Activated naive CD8-positive, alpha-beta T cell treated with anti-CD3 and anti-CD28 coated beads, Interleukin-2, amount 50 U/mL, for 16 hours (primary cell): ENCODE results near the gene SEMA3B.
"Not testable (repeated sequence)": the region's sequence is repeated elsewhere in the genome, so short reads cannot be mapped to it uniquely, and the experiment has no call there.

Source experiments
- DNase-seq: peaks from one replicate; pipeline ENCODE4 v3.0.0-alpha.2; 2020; ENCODE audit warnings: low read depth, low spot score

Gene SEMA3B

DNA sequence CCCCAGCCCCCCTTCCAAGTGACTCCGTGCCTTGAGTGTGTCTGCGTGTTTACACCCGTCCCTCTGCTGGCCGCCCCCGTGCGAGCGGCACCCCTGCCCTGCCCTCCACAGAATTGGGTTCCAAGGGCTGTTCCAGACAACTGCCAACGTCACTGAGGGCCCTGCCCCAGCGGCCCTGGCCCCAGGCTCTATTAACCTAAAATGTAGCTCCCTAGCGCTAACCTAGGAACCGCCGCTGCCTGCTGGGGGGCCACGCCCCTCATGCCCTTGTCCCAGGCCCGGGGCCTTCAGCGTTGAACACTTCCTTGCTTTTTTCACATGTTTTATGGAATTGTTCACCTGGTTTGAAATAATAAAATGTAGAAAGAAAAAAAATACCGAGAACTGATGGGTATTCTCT lies 10.0 kb upstream of the SEMA3B start:
- no peak for DNase-seq

DNA sequence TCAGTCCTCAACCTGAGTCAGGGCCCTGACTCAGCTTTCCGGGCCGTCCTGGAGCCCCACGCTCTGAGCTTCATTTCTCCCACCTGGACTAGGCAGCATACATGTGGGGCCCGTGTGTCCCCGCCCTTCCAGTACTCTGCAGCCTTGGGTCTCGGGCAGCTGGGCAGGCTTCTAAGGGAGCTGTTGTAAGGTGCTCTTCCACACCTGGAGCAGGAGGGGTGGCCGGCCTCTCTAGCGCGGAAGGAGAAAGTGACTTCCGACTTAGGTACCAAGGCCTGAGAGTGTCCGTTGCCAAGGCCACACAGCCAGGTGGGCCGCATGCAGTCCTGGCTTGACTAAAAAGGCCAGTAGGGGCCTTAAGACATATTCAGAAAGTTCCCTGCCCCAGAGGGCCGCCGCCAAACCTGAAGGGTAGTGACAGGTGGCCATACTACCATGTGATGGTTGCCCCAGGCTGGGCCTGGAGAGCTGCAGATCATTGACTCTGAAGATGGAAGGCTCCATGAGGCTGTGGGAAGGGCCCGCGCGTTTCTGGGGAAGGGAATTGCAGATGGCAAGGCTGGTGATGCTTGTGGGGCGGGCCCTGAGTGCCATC lies 9.4 kb upstream of the SEMA3B start:
- DNase-seq = no peak

DNA sequence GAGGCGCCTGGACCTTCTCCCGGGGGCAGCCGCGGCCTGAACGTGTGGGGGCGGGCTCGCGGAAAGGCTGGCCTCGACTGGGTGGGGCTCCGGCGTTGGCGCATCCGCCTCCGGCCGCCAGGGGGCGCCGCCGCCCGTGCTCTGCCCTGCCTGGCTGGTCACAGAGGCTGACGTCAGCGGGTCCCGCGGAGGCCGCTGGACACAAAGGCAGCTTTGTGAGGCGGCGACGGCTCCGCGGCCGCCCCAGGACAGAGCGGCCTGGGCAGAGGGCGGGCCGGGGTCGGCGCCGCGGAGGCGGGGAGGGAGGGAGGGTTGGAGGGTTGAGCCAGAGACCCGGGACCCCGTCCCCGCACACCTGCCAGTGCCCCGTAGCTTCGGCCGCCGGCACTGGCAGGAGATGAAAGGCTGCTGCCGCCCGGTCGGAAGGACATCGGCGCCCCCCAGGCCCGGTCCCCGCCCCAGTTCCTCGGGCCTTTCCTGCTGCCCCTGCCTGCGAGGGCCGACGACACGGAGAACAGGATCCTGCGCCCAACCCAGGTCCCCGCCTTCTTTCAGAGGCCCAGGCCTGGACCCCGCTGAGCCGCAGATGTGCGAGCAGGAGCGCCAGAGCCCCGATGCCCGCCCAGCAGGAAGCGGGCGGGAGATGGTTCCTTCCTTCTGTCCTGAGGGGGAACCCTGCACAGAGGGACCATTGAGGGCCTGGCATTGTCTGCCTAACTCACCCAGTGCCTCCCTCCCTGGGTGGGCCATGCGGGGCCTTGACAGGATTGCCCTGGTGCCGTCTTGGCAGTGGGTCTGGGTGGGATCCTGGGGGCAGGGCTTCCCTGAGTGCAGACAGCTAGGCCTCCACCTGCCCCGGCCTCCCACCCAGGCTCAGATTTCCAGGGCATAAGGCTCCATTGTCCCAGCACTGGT lies 8.7 kb upstream of the SEMA3B start:
- peak; percentile 55 for DNase-seq

DNA sequence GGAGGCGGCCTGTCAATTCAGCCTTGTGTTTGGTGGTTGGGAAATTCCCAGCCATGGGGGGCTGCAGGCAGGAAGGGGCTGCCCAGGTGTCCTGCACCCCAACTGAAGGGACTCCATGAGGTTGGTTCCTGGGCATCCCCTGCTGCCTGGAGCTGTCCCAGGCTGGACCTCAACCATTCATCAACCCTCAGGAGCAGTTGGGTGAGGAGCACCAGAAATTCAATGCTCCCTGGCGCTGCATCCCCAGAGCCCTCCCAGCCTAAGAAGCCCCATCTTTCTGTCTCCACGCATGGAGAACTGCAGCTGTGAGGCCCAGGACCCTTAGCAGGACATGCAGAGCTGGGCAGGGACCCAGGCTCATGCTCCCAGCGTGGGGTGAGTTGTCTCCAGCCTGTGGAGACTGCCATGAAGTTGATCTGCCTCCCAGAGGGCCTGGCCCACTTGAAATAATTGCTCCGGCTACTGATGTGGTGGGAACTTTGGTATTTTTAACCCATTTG lies 8.0 kb upstream of the SEMA3B start:
- DNase-seq = no peak

DNA sequence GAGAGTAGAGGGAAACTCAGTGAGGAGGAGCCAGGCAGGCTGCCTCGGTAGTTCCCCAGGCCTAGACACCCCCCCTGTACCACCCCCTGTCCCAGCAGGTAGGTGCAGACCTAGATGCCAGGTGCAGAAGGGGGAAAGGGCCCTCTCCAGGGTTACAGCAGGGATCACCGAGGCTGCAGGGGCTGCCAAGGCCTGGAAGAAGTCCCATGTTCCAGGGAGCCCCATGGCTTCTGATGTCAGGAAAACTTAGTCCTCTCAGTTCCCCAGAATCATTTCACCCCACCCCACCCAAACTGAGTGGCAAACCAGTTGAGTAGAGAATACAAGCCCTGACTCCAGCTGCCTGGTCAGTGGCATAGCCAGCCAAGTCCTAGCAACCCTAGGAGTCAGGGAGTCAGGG lies 7.4 kb upstream of the SEMA3B start:
- DNase-seq = no peak

DNA sequence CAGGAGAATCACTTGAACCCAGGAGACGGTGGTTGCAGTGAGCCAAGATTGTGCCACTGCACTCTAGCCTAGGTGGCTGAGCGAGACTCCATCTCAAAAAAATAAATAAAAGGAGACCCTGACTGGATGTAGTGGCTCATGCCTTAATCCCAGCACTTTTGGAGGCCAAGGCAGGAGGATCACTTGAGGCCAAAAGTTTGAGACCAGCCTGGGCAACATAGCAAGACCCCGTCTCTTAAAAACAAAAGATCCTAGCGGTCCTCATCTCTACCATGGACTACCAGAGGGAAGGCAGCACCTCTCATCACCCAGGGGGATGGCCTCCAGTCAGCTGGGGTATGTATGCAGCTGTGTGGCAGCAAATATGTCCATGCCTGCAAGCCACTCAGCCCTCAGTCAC lies 6.7 kb upstream of the SEMA3B start:
- DNase-seq = not testable (repeated sequence)

DNA sequence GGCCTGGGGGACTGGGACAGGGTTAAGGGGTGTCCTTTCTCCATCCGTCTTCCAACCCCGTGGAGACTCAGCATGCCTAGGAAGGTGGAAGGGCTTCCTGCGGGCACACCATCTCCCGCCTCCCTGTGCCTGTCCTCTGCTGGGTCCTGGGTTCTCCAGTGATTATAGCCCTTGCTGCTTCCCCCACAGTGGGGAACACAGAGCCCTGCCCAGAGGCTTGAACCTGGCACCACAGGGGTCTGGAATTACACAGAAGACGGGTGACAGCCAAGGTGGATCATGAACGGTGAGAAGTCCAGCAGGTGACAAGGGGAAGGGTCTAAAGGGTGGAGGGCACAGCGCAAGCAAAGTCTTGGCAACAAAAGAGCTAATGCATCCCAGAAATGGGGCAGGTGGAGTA lies 6.2 kb upstream of the SEMA3B start:
- DNase-seq = no peak

DNA sequence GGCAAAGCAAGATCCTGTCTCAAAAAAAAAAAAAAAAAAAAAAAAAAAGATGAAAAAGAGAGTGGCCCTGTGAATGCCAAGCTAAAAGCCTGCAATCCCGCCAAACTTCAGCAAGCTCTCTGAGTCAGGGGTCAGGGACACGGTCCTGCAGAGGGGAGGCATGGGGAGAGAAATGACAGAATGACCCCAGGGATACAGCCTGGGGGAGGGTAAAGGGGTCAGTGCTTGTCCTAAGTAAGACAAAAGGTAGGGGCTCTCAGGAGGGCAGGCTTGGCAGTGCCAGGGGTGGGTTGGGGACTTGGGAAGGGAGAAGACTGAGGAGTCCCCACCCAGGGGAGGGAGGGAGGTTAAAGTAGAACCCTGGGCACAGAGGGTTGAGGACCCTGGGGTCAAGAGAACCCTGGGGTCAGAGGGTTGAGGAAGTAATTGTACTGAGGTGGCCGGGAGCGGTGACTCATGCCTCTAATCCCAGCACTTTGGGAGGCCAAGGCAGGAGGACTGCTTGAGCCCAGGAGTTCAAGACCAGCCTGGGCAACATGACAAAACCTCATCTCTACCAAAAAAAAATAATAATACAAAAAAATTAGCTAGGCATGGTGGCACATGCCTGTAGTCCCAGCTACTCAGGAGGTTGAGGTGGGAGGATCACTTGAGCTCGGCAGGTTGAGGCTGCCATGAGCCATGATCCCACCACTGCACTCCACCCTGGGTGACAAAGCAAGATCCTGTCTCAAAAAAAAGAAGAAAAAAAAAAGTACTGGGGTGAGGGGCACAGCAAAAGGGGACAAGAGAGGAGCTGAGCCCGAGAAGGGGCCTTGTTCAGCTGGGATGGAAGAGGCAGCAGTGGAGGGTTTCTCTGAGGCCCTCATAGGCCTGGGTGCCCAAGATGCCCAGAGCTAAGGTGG lies 5.2 kb upstream of the SEMA3B start:
- no peak for DNase-seq

DNA sequence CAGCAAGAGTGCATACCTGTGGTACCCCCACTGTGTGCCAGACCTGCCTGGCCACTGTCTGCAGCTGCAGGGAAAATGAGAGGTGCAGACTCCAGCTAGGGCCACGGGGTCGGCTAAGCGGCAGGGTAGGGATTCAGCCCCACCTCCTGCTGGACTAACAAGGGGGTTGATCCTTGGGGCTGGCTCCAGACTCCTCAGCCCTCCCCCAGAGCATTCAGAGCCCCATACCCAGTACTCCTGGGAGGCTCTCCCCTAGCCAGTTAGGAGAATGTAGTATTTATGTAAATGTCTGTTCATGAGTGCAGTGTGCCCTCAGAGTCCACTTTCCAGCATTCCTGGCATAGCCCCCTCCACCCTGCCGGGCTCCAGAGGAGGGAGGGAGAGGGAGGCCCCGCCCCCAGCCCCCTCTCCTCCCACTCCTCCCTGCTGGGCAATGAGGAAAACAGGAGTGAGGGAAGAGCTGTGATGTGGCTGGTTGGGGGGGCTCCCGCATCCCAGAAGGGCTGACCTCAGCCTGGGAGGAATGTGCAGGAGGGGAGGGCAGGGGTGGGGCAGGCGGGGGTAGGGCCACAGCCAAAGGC lies 4.5 kb upstream of the SEMA3B start:
- no peak for DNase-seq

DNA sequence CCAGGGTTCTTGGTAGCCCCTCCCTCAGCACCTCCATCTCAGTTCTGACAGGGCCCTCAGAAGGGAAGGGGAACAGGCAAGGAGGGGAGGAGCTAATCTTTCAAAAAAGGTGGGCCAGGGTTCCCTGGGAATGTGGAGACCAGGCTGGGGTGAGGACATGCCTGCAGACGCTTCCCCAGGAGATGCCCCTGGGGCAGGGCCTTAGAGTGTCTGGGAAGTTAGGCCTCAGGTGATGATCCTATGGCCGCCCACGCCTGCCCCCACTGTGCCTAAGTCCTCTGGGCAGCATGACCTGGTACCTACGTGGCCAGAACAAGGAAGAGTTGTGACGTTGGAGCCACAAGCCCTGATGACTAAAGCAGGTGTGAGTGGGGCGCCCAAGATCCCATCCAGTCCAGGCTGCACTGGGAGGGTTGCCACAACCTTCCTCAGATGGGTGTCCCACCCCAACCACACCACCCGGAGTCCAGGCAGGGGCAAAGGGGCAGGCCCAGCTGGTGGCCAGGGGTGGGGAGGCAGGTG lies 3.9 kb upstream of the SEMA3B start:
- DNase-seq = no peak

DNA sequence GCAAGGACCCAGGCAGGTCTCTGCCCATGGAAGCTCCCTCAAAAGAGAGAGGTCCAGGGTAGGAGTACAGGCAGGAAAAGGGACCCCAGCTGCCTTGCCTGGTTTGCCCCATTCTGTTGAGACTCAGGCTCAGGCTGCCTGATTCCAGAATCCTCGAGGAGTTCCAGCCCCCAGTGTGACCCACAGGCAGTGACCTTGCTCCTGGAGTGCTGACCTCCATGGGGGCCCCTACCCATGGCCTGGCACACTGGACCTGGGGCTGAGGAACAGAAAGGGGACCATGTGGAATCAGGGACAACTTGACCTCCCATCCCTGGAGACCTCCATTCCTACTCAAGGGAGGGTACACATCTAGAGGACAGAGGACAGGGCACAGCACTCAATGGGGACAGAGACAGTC lies 3.4 kb upstream of the SEMA3B start:
- no peak for DNase-seq

DNA sequence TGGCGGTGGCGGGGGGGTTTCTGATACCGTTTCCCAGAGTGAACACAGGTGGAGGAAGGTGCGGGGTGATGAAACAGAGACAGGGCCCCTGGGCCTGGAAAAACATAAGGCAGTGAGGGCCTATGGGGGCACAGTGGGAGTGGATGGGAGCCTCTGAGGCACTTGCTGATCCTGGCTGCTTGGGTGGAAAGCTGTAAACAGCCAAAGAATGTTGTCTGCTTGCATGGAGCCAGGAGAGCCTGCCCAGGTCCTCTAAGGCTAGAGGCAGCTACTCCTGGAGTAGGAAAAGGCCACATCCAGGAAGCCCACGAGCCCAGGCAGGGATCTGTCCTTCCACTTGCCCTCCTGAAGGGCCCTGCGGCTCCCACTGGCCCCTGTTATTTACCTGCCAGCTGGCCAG lies 2.9 kb upstream of the SEMA3B start:
- DNase-seq = no peak

DNA sequence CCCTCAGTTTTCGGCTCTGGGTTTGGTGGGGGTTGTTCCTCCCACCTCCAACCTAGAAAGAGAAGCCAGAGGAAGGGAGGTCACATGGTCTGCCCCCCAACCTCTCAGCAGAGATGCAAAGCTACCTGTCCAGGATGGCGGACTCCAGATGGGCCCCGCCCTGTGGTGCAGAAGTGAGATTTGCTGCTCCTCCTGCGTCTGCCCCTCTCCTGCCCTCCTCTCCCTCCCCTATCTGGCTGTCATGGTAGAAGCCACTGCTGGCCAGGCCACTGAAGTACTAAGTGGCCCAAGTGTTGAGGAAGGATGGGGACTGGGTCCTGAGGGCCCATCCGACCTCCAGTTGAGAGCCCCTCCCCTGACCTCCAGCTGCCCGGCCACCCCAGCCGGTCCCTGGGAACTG lies 2.1 kb upstream of the SEMA3B start:
- no peak for DNase-seq

DNA sequence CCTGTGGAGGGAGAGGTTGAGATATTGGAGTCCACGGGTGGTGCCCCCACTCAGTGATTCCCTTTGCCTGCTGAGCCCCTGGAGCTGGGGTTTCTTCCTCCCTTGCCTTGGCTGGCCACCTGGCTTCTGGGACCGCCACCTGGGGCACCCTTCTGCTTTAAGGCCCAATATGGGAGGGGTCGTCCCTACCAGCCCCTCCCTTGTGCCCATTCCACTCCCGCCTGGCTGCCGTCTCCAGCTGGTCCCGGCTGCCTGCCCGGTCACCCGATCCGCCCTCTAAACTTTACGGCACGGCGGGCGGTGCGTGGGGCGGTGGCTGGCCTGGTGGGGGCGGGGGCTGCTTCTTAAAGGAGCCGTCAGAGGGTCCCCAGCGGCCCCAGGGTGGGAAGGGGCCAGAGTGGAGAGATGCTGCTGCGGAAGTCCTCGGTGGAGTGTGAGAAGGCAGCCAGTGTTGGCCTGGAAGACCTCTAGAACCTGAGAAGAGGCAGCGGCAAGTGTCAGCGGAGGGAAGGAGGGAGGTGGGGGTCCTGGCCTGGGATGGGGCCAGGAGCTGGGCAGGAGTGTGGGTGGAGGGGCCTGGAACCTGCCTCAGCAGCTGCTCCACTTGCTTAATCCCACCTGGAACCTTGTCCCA lies 1.6 kb upstream of the SEMA3B start:
- no peak for DNase-seq

DNA sequence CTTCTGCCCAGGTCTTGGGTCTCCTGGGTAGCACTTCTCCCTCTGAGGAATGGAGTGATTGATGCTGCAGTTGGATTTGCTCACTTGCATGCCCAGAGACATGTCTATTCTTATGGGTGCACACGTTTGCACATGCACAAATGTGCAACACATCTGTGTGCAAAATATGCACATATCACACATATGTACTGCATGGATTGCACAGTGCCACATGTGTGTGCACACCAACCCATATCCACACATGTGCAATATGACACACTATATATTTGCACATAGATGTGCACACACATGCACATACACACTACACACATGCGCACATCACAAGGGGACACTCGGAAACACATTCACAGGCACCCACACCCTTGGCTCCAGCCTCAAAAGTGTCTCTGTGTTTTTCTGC lies 671 bp upstream of the SEMA3B start:
- no peak for DNase-seq

DNA sequence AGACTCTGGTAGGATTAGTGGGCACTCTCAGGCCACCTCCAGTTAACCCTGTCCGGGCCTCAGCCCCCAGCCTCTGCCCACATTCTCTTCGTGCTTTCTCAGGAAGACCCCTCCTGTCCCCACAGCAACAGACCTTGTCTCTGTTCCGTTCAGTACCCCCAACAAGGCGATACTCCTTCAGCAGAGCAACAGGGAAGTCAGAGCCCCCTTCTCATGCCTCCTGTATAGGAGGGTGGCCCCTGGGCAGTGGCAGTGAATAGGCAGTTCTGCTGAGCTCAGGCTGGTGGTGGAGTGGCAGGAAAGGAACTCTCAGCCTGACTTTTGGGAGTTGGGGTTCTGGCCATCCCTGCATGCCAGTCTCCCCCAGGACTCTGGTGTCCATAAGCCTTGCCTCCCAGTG lies 513 bp downstream of the SEMA3B start:
- no peak for DNase-seq

DNA sequence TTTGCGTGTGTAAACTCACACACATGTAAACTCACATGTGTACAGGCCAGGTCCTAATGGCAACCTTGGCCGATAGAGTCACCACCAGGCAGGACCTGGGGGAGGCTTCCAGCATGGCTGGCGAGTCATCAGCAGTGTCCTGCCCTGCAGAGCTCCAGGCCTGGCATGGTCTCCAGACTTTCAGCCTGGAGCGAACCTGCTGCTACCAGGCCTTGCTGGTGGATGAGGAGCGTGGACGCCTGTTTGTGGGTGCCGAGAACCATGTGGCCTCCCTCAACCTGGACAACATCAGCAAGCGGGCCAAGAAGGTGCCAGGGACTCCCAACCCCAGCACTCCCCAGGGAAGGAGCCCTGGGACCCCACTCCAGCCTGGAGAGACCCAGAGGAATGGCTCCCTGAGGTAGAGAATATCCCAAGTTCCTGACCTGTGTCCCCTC lies 1.0 kb downstream of the SEMA3B start:
- DNase-seq = no peak

DNA sequence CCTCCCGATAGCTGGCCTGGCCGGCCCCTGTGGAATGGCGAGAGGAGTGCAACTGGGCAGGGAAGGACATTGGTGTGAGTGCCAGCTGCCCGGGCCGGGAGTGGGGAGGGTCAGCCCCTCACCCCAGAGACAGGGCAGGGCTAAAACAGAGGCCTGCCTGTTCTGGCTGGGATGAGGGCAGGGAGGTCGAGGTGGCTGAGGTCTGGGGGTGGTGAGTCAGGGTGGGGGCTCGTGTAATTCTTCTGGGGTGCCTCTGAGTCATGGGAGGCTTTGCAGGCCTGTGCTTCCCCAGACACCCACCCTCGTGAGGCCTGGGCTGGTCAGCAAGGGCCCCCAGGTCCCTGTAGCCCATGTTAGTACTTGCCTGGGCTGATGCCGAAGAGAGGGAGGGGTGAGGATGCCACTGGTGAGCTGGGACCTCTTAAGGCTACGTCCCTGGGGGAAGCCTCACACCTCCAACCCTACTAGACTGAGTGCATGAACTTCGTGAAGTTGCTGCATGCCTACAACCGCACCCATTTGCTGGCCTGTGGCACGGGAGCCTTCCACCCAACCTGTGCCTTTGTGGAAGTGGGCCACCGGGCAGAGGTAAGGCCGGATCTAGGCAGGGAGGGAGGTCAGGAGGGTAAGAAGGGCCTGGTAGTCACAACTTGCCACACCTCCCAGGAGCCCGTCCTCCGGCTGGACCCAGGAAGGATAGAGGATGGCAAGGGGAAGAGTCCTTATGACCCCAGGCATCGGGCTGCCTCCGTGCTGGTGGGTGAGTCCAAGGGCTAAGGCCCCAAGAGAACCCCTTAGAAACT lies 1.7 kb downstream of the SEMA3B start:
- DNase-seq = no peak

DNA sequence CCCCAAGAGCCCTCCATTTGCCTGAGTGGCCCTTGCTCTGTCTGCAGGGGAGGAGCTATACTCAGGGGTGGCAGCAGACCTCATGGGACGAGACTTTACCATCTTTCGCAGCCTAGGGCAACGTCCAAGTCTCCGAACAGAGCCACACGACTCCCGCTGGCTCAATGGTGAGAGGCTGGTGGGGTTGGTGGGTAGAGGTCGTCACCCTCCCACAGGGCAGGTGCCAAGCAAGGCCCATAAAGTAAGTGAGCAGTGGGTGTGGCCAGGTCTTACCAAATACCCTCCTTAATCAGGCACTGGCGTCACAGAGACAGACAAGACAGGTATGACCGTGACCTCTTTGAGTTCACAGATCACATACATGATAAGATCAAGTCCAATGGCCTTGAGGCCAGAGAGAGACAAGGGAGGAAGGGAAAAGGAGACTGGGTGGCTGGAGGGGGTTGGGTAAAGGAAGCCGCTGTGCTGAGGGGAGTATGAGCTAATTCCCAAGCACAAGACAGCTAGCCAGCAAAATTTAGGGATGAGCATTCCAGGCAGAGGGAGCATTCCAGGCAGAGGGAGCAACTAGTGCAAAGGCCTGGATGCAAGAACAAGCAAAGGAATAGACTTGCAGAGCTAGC lies 2.5 kb downstream of the SEMA3B start:
- no peak for DNase-seq

DNA sequence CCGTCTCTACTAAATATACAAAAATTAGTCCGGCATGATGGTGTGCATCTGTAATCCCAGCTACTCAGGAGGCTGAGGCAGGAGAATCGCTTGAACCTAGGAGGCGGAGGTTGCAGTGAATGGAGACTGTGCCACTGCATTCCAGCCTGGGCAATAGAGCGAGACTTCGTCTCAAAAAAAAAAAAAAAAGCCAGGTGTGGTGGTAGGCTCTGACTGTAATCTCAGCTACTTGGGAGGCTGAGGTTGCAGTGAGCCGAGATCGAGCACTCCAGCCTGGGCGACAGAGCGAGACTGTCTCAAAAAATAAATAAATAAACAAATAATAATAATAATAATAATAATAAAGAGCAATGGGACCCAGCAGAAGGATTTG lies 3.6 kb downstream of the SEMA3B start:
- not testable (repeated sequence) for DNase-seq
